GM21576 (cell line): ENCODE results near the gene PIK3R1.

Source experiments
- ATAC-seq: cut with Tn5 transposase; IDR thresholded peaks from one replicate; pipeline ENCODE4 v1.9.1; 2021; ENCODE audit warnings: mild to moderate bottlenecking, moderate library complexity; ENCODE audit not compliant: unreplicated experiment

PIK3R1 gene

GRCh38 chr5:68250661-68251298, 35.2 kb downstream of the PIK3R1 start:
- no peak for ATAC-seq

GRCh38 chr5:68251386-68251785, 35.8 kb downstream of the PIK3R1 start:
- no peak for ATAC-seq

GRCh38 chr5:68251804-68252522, 36.4 kb downstream of the PIK3R1 start:
- ATAC-seq, result no peak

DNA sequence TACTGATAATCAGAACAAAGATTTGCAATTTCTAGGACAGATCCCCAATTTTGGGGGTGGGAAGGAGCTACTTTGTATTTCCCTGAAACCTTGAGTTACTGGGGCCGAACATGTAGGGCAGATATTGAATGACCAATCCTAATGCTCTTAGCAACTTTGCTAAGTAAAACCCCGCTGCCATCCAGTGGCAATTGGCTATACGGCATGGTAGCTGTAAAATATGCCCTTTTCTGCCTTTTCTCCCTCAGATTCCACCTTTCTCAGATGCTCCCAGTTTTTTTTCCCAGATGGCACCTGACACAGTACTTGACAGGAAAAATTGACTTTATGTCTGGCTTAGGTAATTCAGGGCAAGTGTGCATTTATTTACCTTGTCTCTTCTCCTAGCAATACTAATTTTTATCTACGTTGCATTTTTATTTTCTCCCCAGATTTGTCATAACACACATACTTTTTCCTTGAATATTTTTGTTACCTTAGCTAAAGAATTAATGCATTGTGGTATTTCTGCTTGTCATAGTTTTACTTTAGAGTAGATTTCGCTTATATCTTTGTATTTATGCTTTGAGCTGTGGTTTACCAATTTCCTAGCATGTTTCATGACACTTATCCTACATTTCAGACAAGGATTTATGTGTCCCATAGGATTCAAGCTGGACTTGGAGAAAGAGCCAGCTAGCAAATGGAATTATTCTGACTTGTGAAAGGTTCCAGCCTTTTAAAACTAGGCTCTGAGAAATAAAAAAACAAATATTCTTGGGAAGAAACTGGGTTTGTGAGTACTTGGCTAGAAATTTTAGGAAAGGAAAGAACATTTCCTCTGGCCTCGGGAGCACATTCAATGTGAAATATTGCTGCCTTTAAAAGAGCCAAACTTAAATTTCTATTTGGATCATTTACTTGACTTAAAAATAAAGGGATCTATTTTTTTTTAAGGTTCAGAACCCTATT, 37.4 kb downstream of the PIK3R1 start:
- peak; percentile 79 for ATAC-seq

- ATAC-seq, result no peak
These were observed 38.3 kb downstream of the PIK3R1 start for GRCh38 chr5:68253624-68254585.

- no peak for ATAC-seq
These were observed 39.3 kb downstream of the PIK3R1 start for GRCh38 chr5:68254810-68255209.

DNA sequence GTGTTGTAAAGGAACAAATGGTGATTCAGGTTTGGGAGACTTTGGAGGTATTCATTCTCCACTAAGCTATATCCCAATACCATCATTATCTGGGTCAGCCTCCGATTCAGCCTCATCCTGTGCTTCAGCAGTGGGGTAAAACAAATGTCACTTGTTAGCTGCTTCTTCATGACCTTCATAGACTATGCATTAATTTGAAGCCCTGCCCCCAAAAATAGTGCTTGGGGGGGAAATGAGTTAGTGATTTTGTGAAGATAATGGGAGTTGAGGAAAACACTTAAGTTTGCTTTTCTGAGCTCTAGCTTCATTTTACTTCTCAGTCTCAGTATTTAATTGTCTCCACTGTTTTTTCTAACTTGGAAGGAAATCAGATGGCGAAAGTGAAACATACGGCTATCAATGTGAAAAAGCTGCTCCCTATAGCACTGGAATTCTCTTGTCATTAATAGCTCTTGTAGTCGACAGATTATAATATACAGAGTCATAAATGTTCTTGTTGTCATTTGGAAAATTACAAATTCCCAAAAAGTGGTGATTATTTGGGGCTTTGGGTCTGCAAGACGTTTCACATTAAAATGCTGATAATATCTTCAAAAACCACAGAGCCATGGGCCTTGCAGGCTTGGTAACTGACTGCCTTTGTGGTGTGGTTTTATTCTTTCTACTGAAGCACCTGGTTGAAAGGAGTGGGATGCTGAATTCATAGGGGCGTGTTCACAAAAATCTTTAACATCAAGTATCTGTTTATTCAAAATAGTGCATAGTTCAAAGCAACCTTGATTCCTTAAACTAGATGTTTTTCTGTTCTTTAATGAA, 40.0 kb downstream of the PIK3R1 start:
- no peak for ATAC-seq

GRCh38 chr5:68257210-68257609, 41.7 kb downstream of the PIK3R1 start:
- no peak for ATAC-seq

DNA sequence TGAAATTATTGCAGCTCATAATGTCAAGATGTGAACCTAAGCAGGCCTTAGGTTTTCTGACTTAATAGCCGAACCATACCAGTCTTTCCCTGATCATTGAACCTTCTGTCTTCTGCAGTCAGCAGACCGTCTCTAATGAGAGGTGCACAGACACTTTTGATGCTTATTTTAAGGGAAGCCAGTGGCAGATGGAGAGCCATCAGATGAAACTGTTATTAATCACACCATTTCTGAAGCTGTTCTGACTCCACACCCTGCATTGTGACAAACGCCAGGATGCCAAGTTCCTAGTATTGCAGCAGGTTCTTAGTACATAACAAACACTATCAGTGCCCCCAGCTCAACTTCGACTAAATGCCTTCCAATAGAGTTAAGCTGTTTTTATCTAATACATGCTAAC, 43.0 kb downstream of the PIK3R1 start:
- no peak for ATAC-seq

DNA sequence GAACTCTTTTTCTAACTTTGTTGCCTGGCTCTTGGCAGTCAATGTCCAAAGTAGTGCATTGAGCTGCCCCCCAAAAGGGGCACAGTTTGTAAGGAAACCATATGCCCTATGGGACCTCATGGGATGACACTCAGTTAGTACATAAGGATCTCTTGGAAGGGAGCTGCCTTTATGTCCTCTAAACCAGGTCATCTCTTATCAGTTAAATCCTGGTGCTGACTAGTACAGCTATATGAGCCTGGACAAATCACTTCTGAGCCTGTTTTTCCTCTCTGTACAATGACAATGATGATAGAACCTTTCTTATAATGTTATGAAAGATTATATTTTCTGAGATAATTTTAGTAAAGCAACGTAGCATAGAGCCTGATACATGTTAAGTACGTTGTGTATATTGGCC, 44.1 kb downstream of the PIK3R1 start:
- ATAC-seq, result no peak

DNA sequence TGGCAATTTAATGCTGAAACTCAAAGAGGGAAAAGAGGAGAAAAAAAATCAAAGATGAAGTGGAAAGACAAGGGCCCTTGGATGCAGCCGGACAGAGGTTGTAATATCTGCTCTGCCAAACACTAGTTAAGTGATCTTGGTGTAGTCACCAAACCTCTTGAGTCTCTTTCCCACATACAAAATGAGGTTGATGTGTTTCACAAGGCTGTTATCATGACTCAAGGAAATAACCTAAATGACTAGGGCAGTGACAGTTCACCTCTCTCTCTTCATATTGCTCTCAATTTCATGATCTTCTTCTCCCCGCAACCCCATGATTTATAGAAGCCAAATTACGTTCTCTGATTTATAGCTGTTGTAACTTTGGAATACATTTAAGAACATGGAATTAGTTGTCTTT, 44.9 kb downstream of the PIK3R1 start:
- no peak for ATAC-seq

- ATAC-seq, result no peak
These were observed 45.6 kb downstream of the PIK3R1 start for GRCh38 chr5:68261169-68261568.

- no peak for ATAC-seq
These were observed 46.1 kb downstream of the PIK3R1 start for GRCh38 chr5:68261569-68262065.

DNA sequence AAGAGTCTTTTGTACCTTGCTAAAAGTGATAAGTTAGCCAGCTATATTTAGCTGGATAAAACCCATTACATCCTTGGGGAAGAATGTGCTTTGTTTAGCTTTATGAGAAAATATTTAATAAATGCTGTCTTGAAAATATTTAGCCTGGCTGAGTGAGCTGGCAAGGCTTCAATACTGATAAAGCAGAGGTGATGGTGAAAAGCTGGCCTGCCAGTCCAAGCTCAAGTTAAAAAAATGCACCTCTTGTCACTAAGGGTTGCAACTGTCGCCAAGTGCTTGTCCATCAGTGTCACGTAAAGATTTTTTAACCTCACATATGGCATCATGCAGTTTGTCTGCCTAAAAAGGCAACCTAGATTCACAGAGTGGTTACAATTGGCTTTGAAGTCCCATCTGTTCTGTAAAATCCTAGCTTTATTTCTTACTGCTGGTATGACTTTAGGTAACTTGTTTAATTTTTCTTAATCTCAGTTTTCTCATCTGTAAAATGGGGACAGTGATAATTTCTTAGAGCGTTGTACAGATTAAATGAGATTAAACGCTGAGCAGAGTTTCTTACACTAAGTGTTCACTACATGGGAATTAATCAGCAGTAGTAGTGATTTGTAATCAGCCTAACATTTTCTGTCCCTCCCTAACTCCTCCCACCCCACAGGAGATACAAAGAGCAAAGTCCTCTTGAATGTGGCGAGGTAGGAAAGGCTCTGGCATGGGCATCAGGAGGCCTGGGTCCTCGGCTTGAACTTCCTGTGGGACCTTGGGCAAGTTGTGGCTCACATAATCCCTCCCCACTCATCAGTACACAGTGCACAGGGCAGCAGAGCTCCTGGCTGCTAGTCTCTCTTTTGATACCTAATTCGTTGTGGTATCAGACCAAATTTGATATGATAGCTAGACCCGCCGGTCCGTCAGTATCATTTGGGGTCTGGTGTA, 48.7 kb downstream of the PIK3R1 start:
- ATAC-seq, result no peak

- no peak for ATAC-seq
These were observed 49.8 kb downstream of the PIK3R1 start for GRCh38 chr5:68265347-68265746.

- no peak for ATAC-seq
These were observed 50.4 kb downstream of the PIK3R1 start for GRCh38 chr5:68265822-68266395.

DNA sequence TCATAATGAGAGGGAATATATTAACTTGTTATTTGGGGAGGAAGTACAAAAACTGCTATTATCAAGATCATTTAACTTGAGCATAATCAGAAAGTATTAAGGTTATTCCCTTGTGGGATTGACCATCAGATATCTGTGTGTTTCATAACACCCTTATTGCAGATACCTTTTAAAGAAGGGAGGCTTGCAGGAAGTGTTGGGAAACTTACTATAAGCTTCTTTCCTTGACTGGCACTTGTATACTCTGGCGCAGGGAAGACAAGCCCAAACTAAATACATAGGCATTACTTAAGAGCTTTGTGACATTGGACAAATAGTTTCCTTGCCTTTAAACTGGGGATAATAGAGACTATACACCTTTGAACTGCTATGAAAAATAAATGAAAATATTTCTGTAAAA, 50.9 kb downstream of the PIK3R1 start:
- no peak for ATAC-seq

- ATAC-seq, result no peak
These were observed 51.5 kb downstream of the PIK3R1 start for GRCh38 chr5:68267066-68267465.
